22Rv1 (cell line): ENCODE measurements around the gene NCOA1.
"Not testable (repeated sequence)": the region's sequence is repeated elsewhere in the genome, so short reads cannot be mapped to it uniquely, and the experiment has no call there.

Experiments used
- H3K27ac ChIP-seq: fragments of 450-650 bp; 2 replicates; pipeline ENCODE4 v1.5.1; 2017
- ZFX ChIP-seq: fragments of 450-650 bp; IDR thresholded peaks from 2 replicates; pipeline ENCODE4 v1.6.1; 2017; ENCODE audit warnings: antibody characterized with exemption, borderline replicate concordance
- TF ChIP-seq, protein P1 (sequence below): fragments of 450-650 bp; IDR thresholded peaks from 2 replicates; pipeline ENCODE4 v1.5.1; 2017; ENCODE audit warnings: mild to moderate bottlenecking

The NCOA1 gene

DNA sequence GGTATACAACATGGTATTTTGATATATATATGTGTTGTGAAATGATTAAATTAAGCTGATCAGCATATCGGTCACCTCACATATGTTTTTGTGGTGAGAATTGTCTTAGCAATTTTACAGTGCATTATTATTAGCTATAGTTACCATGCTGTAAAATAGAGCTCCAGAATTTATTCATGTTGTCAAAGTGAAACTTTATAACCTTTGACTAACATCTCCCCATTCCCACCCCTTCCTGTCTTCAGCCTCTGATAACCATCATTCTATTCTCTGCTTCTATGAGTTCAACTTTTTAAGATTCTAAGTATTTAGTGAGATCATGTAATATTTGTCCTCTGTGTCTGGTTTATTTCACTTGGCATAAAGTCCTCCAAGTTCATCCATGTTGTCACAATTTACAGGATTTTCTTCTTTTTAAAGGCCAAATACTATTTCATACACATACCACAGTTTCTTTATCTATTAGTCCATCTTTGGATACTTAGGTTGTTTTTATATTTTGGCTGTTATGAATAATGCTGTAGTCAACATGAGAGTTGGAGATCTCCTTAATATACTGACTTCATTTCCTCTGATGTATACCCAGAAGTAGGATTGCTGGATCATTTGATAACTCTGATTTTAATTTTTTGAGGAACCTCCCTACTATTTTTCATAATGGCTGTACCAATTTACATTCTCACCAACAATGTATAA is 30.3 kb downstream of the NCOA1 start:
- H3K27ac ChIP-seq: no peak overlapping the region
- TF ChIP-seq, protein P1, sequence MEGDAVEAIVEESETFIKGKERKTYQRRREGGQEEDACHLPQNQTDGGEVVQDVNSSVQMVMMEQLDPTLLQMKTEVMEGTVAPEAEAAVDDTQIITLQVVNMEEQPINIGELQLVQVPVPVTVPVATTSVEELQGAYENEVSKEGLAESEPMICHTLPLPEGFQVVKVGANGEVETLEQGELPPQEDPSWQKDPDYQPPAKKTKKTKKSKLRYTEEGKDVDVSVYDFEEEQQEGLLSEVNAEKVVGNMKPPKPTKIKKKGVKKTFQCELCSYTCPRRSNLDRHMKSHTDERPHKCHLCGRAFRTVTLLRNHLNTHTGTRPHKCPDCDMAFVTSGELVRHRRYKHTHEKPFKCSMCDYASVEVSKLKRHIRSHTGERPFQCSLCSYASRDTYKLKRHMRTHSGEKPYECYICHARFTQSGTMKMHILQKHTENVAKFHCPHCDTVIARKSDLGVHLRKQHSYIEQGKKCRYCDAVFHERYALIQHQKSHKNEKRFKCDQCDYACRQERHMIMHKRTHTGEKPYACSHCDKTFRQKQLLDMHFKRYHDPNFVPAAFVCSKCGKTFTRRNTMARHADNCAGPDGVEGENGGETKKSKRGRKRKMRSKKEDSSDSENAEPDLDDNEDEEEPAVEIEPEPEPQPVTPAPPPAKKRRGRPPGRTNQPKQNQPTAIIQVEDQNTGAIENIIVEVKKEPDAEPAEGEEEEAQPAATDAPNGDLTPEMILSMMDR: no peak
- TF ChIP-seq ZFX: no peak

DNA sequence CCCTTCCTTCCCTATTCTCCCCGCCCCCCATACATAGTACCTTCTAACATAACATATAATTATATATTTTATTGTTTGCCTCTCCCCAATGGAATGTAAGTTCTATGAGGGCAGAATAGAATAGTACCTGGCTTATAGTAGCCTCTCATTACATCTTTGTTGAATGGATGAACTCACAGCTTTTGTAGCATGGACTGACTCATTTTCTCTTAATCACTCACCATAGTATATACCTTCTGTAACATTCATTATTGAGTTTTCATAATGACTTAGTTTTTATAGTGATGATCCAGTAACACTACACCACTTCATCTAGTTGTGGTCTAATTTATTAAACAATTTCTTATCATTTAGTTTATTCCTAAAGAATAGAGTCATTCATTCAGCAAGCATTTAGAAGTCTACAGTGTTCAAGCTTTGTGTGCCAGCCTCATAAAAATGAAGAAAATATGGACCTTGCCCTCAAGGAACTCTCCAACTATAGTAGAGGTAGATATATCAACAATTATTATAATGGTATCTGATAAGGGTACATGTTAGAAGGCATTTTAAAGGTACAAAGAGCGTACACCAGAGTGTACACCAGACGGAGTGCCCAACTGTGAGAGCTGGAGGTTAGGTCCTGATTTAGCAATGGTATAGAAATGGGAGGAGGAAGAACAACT is 31.1 kb downstream of the NCOA1 start:
- no peak overlapping the region for H3K27ac ChIP-seq
- TF ChIP-seq, protein P1: no peak
- TF ChIP-seq ZFX: no peak

DNA sequence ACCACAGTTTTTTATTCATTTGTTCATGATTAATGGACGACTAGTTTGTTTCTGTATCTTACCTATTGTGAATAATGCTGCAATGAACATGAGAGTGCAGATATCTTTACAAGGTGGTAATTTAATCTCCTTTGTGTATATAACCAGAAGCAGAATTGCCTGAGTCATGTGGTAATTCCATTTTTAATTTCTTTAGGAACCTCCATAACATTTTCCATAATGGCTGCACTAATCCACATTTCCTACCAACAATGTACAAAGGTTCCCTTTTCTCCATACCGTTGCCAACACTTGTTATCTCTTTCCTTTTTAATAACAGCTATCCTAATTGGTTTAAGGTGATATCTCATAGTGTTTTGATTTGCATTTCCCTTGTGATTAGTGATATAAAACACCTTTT is 36.5 kb downstream of the NCOA1 start:
- no peak for TF ChIP-seq ZFX
- TF ChIP-seq, protein P1: no peak

DNA sequence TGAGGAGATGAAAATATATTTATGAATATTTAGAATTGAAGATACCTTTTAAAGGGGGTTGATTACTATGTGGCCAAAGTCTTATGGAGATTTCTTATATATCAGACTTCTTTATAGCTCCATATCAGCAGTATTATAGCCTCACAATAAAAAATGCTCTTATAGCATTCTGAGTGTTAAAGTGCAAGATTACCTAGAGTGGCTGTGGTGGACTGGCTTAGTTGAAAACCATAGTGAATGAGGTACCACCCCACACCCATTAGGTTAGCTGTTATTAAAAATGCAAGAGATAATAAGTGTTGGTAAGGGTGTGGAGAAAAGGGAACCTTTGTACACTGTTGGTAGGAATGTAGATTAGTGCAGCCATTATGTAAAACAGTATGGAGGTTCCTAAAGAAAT is 39.7 kb downstream of the NCOA1 start:
- no peak overlapping the region for H3K27ac ChIP-seq
- TF ChIP-seq ZFX: no peak
- TF ChIP-seq, protein P1: no peak

More for the DNA sequence above, 36.5 kb downstream of the NCOA1 start:
- no peak overlapping the region for H3K27ac ChIP-seq

DNA sequence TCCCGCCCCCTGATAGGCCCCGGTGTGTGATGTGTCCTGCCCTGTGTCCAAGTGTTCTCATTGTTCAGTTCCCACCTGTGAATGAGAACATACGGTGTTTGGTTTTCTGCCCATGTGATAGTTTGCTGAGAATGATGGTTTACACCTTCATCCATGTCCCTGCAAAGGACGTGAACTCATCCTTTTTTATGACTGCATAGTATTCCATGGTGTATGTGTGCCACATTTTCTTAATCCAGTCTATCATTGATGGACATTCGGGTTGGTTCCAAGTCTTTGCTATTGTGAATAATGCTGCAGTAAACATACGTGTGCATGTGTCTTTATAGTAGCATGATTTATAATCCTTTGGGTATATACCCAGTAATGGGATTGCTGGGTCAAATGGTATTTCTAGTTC is 40.6 kb downstream of the NCOA1 start:
- H3K27ac ChIP-seq: not testable (repeated sequence)

DNA sequence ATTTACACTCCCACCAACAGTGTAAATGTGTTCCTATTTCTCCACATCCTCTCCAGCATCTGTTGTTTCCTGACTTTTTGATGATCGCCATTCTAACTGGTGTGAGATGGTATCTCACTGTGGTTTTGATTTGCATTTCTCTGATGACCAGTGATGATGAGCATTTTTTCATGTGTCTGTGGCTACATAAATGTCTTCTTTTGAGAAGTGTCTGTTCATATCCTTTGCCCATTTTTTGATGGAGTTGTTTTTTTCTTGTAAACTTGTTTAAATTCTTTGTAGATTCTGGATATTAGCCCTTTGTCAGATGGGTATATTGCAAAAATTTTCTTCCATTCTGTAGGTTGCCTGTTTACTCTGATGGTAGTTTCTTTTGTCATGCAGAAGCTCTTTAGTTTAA is 41.0 kb downstream of the NCOA1 start:
- not testable (repeated sequence) for H3K27ac ChIP-seq

DNA sequence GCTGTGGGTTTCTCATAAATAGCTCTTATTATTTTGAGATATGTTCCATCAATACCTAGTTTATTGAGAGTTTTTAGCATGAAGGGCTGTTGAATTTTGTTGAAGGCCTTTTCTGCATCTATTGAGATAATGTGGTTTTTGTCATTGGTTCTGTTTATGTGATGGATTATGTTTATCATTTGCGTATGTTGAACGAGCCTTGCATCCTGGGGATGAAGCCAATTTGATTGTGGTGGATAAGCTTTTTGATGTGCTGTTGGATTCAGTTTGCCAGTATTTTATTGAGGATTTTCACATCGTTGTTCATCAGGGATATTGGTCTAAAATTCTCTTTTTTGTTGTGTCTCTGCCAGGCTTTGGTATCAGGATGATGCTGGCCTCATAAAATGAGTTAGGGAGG is 42.5 kb downstream of the NCOA1 start:
- H3K27ac ChIP-seq: not testable (repeated sequence)

DNA sequence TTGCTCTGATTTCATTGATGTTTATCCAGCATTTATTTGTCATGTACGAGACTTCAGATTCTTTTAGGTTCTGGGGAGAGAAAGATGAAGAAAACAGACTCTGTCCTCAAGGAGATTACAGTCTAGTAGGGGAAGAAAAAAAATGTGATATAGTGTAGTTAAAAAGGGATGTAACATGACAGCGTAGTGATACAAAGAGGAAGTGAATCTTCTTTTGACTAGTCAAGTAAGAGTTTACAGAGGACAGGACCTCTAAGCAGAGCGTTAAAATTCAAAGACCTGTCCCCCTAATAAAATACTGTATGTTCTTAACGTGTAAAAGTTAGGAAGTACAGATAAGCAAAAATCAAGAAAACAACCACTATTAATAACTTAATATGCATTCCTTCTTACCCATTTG is 47.7 kb downstream of the NCOA1 start:
- TF ChIP-seq, protein P1: no peak
- TF ChIP-seq ZFX: no peak
- no peak overlapping the region for H3K27ac ChIP-seq

DNA sequence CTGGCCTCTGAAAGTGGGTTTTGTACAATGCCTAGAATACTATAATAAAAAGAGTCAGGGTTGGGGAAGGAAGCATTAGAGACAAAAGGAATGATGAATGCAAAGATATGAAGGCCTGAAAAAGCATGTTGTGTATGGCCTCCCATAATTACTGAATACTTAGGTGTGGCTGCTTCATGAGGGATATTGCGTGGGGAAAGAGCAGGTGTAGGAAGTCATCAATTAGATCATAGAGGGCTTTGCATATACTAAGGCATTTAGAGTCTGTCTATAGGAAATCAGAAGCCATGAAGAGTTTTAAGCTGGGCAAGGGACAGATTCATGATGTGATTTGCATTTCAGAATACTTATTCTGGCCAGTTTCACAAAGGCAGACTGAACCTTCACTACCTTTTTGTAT is 48.2 kb downstream of the NCOA1 start:
- H3K27ac ChIP-seq: no peak overlapping the region
- TF ChIP-seq ZFX: no peak
- TF ChIP-seq, protein P1: no peak
